B cell (primary cell): Measurements from ENCODE around the gene NPPB. TPM values are rescaled to one million over a fixed set of nuclear protein-coding genes. Genes with fewer than 3 reads are reported as not detected.

Experiments
- ATAC-seq: fragments of 200-7000 bp; cut with Tn5 transposase; one replicate; pipeline ENCODE4 v1.10.0; 2021; ENCODE audit warnings: low read depth, mild to moderate bottlenecking, moderate number of reproducible peaks, moderate library complexity
- CTCF ChIA-PET: fragments of 350-600 bp; sonication (Branson Sonifier 250); formaldehyde crosslinking; loops from one replicate; lab custom pipeline; 2021; ENCODE audit warnings: antibody characterized with exemption, inconsistent platforms; lab: Charles Lee
- POLR2A ChIA-PET: fragments of 350-600 bp; sonication (Branson Sonifier 250); formaldehyde crosslinking; loops from one replicate; lab custom pipeline; 2021; ENCODE audit warnings: antibody characterized with exemption; lab: Charles Lee
- DNase-seq: peaks from one replicate; pipeline ENCODE4 v3.0.0; 2013
- H2AFZ ChIP-seq: 2 replicates; pipeline ENCODE4 v1.6.1; 2012; ENCODE audit warnings: mild to moderate bottlenecking, low read depth, low read length; ENCODE audit not compliant: insufficient read depth, poor library complexity, severe bottlenecking
- H3K27ac ChIP-seq, 2 donors: 1 replicate in 1 of 2; 2 replicates in 1 of 2; pipeline ENCODE4 v1.5.1; 2012 to 2013; ENCODE audit warnings: low read length in 2 of 2, mild to moderate bottlenecking in 2 of 2, moderate library complexity in 1 of 2
- H3K27me3 ChIP-seq, 4 experiments: fragments of 200-600 bp in 1 of 4; sonication (generic) in 1 of 4; replicated peaks in 1 of 4; 1 replicate in 2 of 4; 2 replicates in 2 of 4; pipeline versions ENCODE4 v1.6.1 to v1.7.0; 2013 to 2016; ENCODE audit warnings: low read length in 3 of 4, mild to moderate bottlenecking in 2 of 4, mixed read lengths in 1 of 4, moderate library complexity in 1 of 4; ENCODE audit not compliant: insufficient read depth in 4 of 4, control insufficient read depth in 3 of 4; ENCODE audit errors: control extremely low read depth in 1 of 4
- H3K36me3 ChIP-seq, 2 experiments: replicated peaks in 1 of 2; 1 replicate in 1 of 2; 2 replicates in 1 of 2; pipeline versions ENCODE4 v1.6.1 to v1.7.1; 2013; ENCODE audit warnings: low read length in 1 of 2; ENCODE audit not compliant: insufficient read depth in 2 of 2, control insufficient read depth in 1 of 2; ENCODE audit errors: control extremely low read depth in 1 of 2, extremely low read depth in 1 of 2
- H3K4me1 ChIP-seq, 2 donors: fragments of 200-600 bp in 1 of 2; sonication (generic) in 1 of 2; 1 replicate in 1 of 2; 2 replicates in 1 of 2; pipeline versions ENCODE4 v1.5.1 to v1.6.1; 2013 to 2017; ENCODE audit warnings: low read length in 2 of 2; ENCODE audit not compliant: control insufficient read depth in 2 of 2, insufficient read depth in 2 of 2
- H3K4me2 ChIP-seq: replicated peaks from 2 replicates; pipeline ENCODE3; 2012; ENCODE audit warnings: mild to moderate bottlenecking, low read depth, low read length; ENCODE audit not compliant: poor library complexity, severe bottlenecking
- H3K4me3 ChIP-seq, 5 experiments: fragments of 200-600 bp in 1 of 5; sonication (generic) in 1 of 5; 1 replicate in 3 of 5; 2 replicates in 2 of 5; pipeline versions ENCODE4 v1.5.1 to v1.7.0; 2011 to 2016; ENCODE audit warnings: low read length in 4 of 5, mild to moderate bottlenecking in 4 of 5, low read depth in 2 of 5, control low read depth in 1 of 5, moderate library complexity in 1 of 5; ENCODE audit not compliant: insufficient read depth in 1 of 5; ENCODE audit errors: control extremely low read depth in 1 of 5, extremely low read depth in 1 of 5
- H3K79me2 ChIP-seq: fragments of 200-600 bp; sonication (generic); one replicate; pipeline ENCODE4 v1.6.0; 2016; ENCODE audit warnings: low read length; ENCODE audit not compliant: control insufficient read depth, insufficient read depth
- H3K9ac ChIP-seq: fragments of 200-600 bp; sonication (generic); 2 replicates; pipeline ENCODE4 v1.6.1; 2017; ENCODE audit warnings: mild to moderate bottlenecking, low read length, moderate library complexity
- H3K9me3 ChIP-seq, 3 donors: one replicate each; pipeline versions ENCODE4 v1.6.1 to v1.7.1; 2013; ENCODE audit warnings: low read length in 2 of 3; ENCODE audit not compliant: control insufficient read depth in 2 of 3, insufficient read depth in 1 of 3; ENCODE audit errors: control extremely low read depth in 1 of 3
- H4K20me1 ChIP-seq: 2 replicates; pipeline ENCODE4 v1.6.0; 2012; ENCODE audit warnings: mild to moderate bottlenecking, low read length; ENCODE audit not compliant: insufficient read depth, control insufficient read depth, poor library complexity, severe bottlenecking
- H3K27ac Mint-ChIP-seq: one replicate; pipeline ENCODE4 v1.8.0; 2021; ENCODE audit warnings: mixed read lengths
- H3K27me3 Mint-ChIP-seq: one replicate; pipeline ENCODE4 v1.8.0; 2021; ENCODE audit warnings: mixed read lengths
- H3K4me1 Mint-ChIP-seq: one replicate; pipeline ENCODE4 v1.8.0; 2021; ENCODE audit warnings: mixed read lengths
- H3K4me3 Mint-ChIP-seq: one replicate; pipeline ENCODE4 v1.8.0; 2021; ENCODE audit warnings: mixed read lengths
- H3K9me3 Mint-ChIP-seq: one replicate; pipeline ENCODE4 v1.8.0; 2022; ENCODE audit warnings: mixed read lengths; ENCODE audit not compliant: insufficient read depth
- CTCF ChIP-seq: fragments of 200-600 bp; IDR thresholded peaks from one replicate; pipeline ENCODE4 v1.8.0; 2022; ENCODE audit warnings: antibody characterized with exemption, mild to moderate bottlenecking
- EZH2 ChIP-seq: IDR thresholded peaks from 2 replicates; pipeline ENCODE4 v1.6.1; 2012; ENCODE audit warnings: borderline replicate concordance, low read depth, mild to moderate bottlenecking, moderate library complexity, low read length; ENCODE audit not compliant: insufficient read depth, poor library complexity, severe bottlenecking
- WGBS: methylation state at CpG from one replicate; pipeline ENCODE4 v1.1.5; 2013; ENCODE audit warnings: missing lambda C conversion rate; ENCODE audit not compliant: insufficient coverage; 5-methylcytosine and 5-hydroxymethylcytosine counted together
- intact Hi-C: fragments of 100-400 bp; cut with micrococcal nuclease; formaldehyde crosslinking; loops from one replicate; pipeline ENCODE4 v1.10.0; 2022
- polyA plus RNA-seq: library from polyadenylated mRNA; depleted of rRNA; stranded (reverse); fragments of >200 nt; gene quantifications from 2 replicates; pipeline ENCODE4 v1.2.3, GENCODE V29; 2012
- total RNA-seq, 2 donors: library from RNA; stranded (reverse); fragments of 120-200 nt in 1 of 2; gene quantifications; 1 replicate in 1 of 2; 2 replicates in 1 of 2; pipeline versions ENCODE4 v1.2.3 to v1.2.4, GENCODE V29; 2013 to 2022

NPPB gene
- total and polyA plus RNA-seq, 2 donors (not counting 1 experiment from before 2014, with no cell fraction given): not detected

GRCh38 chr1:11851180-11851579, 7.6 kb downstream of the NPPB start:
- H3K4me2 ChIP-seq: no peak overlapping the region
- ChIA-PET CTCF (interaction anchor here (0.8 kb wide), 1 partner anchor 45 kb away, joined by 3 read pairs; no protein-coding TSS in a partner anchor), POLR2A (no interaction called here)

DNA sequence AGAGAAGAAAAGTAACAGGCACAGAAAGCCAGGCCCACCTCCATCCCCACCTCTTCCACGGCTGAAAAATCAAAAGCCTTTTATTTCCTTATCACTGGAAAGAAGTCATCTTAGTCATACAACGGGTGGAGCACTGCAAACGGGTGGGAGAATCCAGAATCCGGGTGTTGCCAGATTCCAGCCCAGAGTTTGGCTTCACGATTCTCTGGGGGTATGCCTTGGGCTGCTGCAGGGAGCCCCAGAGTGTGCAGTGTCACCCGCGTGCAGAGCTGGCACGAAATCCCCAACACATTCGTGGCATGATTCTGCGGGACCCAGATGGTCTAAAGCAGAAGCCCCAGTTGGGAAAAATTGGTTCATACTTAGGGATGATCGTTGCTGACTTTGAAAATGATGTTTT, 8.6 kb downstream of the NPPB start:
- Histone ChIP-seq H3K4me2 (no peak overlapping the region), H3K27ac (no peak overlapping the region), H3K36me3 (peaks cover 3 to 18% of the 10 kb centered on the region in 2 experiments), H3K9ac (no peak overlapping the region), H3K4me3 (no peak overlapping the region), H2AFZ (no peak overlapping the region), H3K79me2 (no peaks in the 10 kb centered on the region), H4K20me1 (no peaks in the 10 kb centered on the region), H3K9me3 (no peaks in the 10 kb centered on the region), H3K4me1 (no peaks in the 10 kb centered on the region), H3K27me3 (peaks cover 0 to 5% (median 0%) of the 10 kb centered on the region in 4 experiments)
- TF ChIP-seq CTCF: no peak
- no peak for TF ChIP-seq EZH2
- ATAC-seq (no peak), DNase-seq (no peak)
- 87% methylated on average over 11 of the region's 11 CpGs for WGBS
- Mint-ChIP-seq H3K4me3 (no peak overlapping the region), H3K27ac (no peak overlapping the region), H3K9me3 (no peaks in the 10 kb centered on the region), H3K4me1 (no peaks in the 10 kb centered on the region), H3K27me3 (no peaks in the 10 kb centered on the region)
- ChIA-PET POLR2A (no interaction called here), CTCF (no interaction called here)
- intact Hi-C loops: no loop called here

More at GRCh38 chr1:11851180-11851579, 7.6 kb downstream of the NPPB start:
- WGBS: 80% methylated on average over 5 of the region's 7 CpGs
- ATAC-seq (no peak), DNase-seq (no peak)
- H3K27me3 Mint-ChIP-seq: no peaks in the 10 kb centered on the region
- no peaks in the 10 kb centered on the region for H3K9me3 Mint-ChIP-seq
- Histone ChIP-seq H3K9me3 (no peaks in the 10 kb centered on the region), H3K27me3 (peaks cover 0 to 5% (median 0%) of the 10 kb centered on the region in 4 experiments), H3K4me3 (no peak overlapping the region), H3K9ac (no peak overlapping the region), H2AFZ (no peak overlapping the region), H3K36me3 (peaks cover 3 to 14% of the 10 kb centered on the region in 2 experiments), H4K20me1 (no peaks in the 10 kb centered on the region), H3K79me2 (no peaks in the 10 kb centered on the region), H3K27ac (no peak overlapping the region), H3K4me1 (no peaks in the 10 kb centered on the region)
- no peaks in the 10 kb centered on the region for H3K4me1 Mint-ChIP-seq
- no peak overlapping the region for H3K4me3 Mint-ChIP-seq
- TF ChIP-seq EZH2: no peak
- no peak for TF ChIP-seq CTCF
- intact Hi-C loops: no loop called here
- H3K27ac Mint-ChIP-seq: no peak overlapping the region
